ENCODE data around the gene VCX. TPM values are rescaled to one million over a fixed set of nuclear protein-coding genes. Genes with fewer than 3 reads are reported as not detected.

The VCX gene
- total RNA-seq, 2 donors from 2014 or later, result not detected

GRCh38 chrX:7889680-7890079 is 46.7 kb downstream of the VCX start:
- ATAC-seq (no peak), DNase-seq (no peak)
- TF ChIP-seq POLR2A (IDR thresholded peaks at IDR 0.05), result no peak
- no peak for TF ChIP-seq CTCF (IDR thresholded peaks at IDR 0.05)
- no peak overlapping the region for H3K4me3 ChIP-seq
- H3K4me1 ChIP-seq, result no peaks in the 10 kb centered on the region
- H3K27me3 ChIP-seq, result no peaks in the 10 kb centered on the region
- no peaks in the 10 kb centered on the region for H3K9me3 ChIP-seq
- no peak overlapping the region for H3K27ac ChIP-seq
- intact Hi-C loops (cut with DNase I), result no loop called here
- 61 to 80% methylated on average over 2 of the region's 2 CpGs for WGBS, 2 donors
- no peaks in the 10 kb centered on the region for H3K36me3 ChIP-seq (replicated peaks in 1 of 2; ENCODE audit: insufficient read depth in 1 of 2, low read depth in 2 of 2)

GRCh38 chrX:7891928-7892327 is 49.0 kb downstream of the VCX start:
- 24 to 27% methylated on average over 4 to 9 of the region's 9 CpGs for WGBS, 2 donors
- Histone ChIP-seq H3K27me3 (no peaks in the 10 kb centered on the region), H3K27ac (no peak overlapping the region), H3K4me1 (no peaks in the 10 kb centered on the region), H3K36me3 (replicated peaks in 1 of 2; ENCODE audit: insufficient read depth in 1 of 2, low read depth in 2 of 2) (no peaks in the 10 kb centered on the region), H3K4me3 (no peak overlapping the region), H3K9me3 (no peaks in the 10 kb centered on the region)
- DNase-seq (no peak), ATAC-seq (no peak)
- intact Hi-C loops (cut with DNase I), result no loop called here
- TF ChIP-seq CTCF (IDR thresholded peaks at IDR 0.05), result no peak
- TF ChIP-seq POLR2A (IDR thresholded peaks at IDR 0.05), result no peak

Other genes starting within 250 kb of the VCX start
- 10 to 100 TPM in 1 of 2 donors, 1 to 10 TPM in 1; 5.7 to 19.4 TPM for gene PNPLA4, start 84.2 kb downstream of the VCX start, total RNA-seq

All from body of pancreas (tissue), 4 donors.